ENCODE results near the gene SLC12A5.
A peak's percentile ranks its signal among the peaks of the same experiment; 100 is the strongest.

The SLC12A5 gene

GRCh38 chr20:46006964-46007363, 22.1 kb upstream of the SLC12A5 start:
- DNase-seq: no peak

GRCh38 chr20:46007671-46008070, 21.3 kb upstream of the SLC12A5 start:
- no peak for DNase-seq

- DNase-seq: no peak
These were observed 19.2 kb upstream of the SLC12A5 start for GRCh38 chr20:46009816-46010215.

- DNase-seq: no peak
These were observed 18.3 kb upstream of the SLC12A5 start for GRCh38 chr20:46010491-46011391.

GRCh38 chr20:46011631-46012482, 17.2 kb upstream of the SLC12A5 start:
- no peak for DNase-seq

GRCh38 chr20:46012921-46013320, 16.1 kb upstream of the SLC12A5 start:
- DNase-seq: no peak

GRCh38 chr20:46013322-46013828, 15.6 kb upstream of the SLC12A5 start:
- no peak for DNase-seq

- DNase-seq: peak; percentile 51
These were observed 15.0 kb upstream of the SLC12A5 start for GRCh38 chr20:46013829-46014516.

GRCh38 chr20:46014517-46015396, 14.3 kb upstream of the SLC12A5 start:
- DNase-seq: no peak

- DNase-seq: no peak
These were observed 11.7 kb upstream of the SLC12A5 start for GRCh38 chr20:46017272-46017671.

- DNase-seq: no peak
These were observed 10.9 kb upstream of the SLC12A5 start for GRCh38 chr20:46018112-46018511.

- no peak for DNase-seq
These were observed 10.4 kb upstream of the SLC12A5 start for GRCh38 chr20:46018611-46019010.

GRCh38 chr20:46020555-46020954, 8.5 kb upstream of the SLC12A5 start:
- no peak for DNase-seq

- DNase-seq: no peak
These were observed 7.4 kb upstream of the SLC12A5 start for GRCh38 chr20:46021361-46022359.

- peak; percentile 58 for DNase-seq
These were observed 6.4 kb upstream of the SLC12A5 start for GRCh38 chr20:46022411-46023147.

GRCh38 chr20:46023148-46023484, 5.9 kb upstream of the SLC12A5 start:
- no peak for DNase-seq

- DNase-seq: no peak
These were observed 5.0 kb upstream of the SLC12A5 start for GRCh38 chr20:46023999-46024398.

GRCh38 chr20:46025376-46025783, 3.6 kb upstream of the SLC12A5 start:
- no peak for DNase-seq

- DNase-seq: no peak
These were observed 1.7 kb upstream of the SLC12A5 start for GRCh38 chr20:46027245-46027853.

GRCh38 chr20:46028110-46028509, 905 bp upstream of the SLC12A5 start:
- no peak for DNase-seq

Data from activated CD4-positive, alpha-beta T cell treated with anti-CD3 and anti-CD28 coated beads for 1 hour (primary cell).